Endodermal cell (in vitro differentiated cells): Measurements from ENCODE around the gene PTPRN2. TPM values are rescaled to one million over a fixed set of nuclear protein-coding genes. Genes with fewer than 3 reads are reported as not detected.

ENCODE experiments used
- DNase-seq: peaks from one replicate; pipeline ENCODE4 v3.0.0-alpha.2; 2017
- H3K27ac ChIP-seq: 2 replicates; pipeline ENCODE4 v1.5.1; 2013; ENCODE audit warnings: mild to moderate bottlenecking, low read depth, low read length, moderate library complexity
- H3K27me3 ChIP-seq: 2 replicates; pipeline ENCODE4 v1.6.1; 2013; ENCODE audit warnings: mild to moderate bottlenecking, low read length, moderate library complexity; ENCODE audit not compliant: insufficient read depth, control insufficient read depth, poor library complexity, severe bottlenecking
- H3K36me3 ChIP-seq: 2 replicates; pipeline ENCODE4 v1.7.0; 2013; ENCODE audit warnings: mild to moderate bottlenecking, low read length, moderate library complexity; ENCODE audit not compliant: control insufficient read depth, insufficient read depth
- H3K4me1 ChIP-seq: one replicate; pipeline ENCODE4 v1.7.0; 2013; ENCODE audit warnings: low read length; ENCODE audit not compliant: control insufficient read depth, insufficient read depth
- H3K4me3 ChIP-seq: 2 replicates; pipeline ENCODE4 v1.5.1; 2013; ENCODE audit warnings: mild to moderate bottlenecking, low read length, moderate library complexity
- H3K9ac ChIP-seq: 2 replicates; pipeline ENCODE4 v1.6.1; 2013; ENCODE audit warnings: mild to moderate bottlenecking, low read length, moderate library complexity; ENCODE audit not compliant: poor library complexity, severe bottlenecking; ENCODE audit errors: extremely low read depth
- H3K9me3 ChIP-seq: 2 replicates; pipeline ENCODE4 v1.6.1; 2013; ENCODE audit warnings: mild to moderate bottlenecking, low read length, moderate library complexity; ENCODE audit not compliant: control insufficient read depth
- H3K27ac Mint-ChIP-seq: 2 replicates; pipeline ENCODE4 v1.8.0; 2020; ENCODE audit warnings: mixed read lengths
- H3K27me3 Mint-ChIP-seq: 2 replicates; pipeline ENCODE4 v1.8.0; 2021; ENCODE audit warnings: mild to moderate bottlenecking, mixed read lengths; ENCODE audit not compliant: insufficient read depth
- H3K36me3 Mint-ChIP-seq: 2 replicates; pipeline ENCODE4 v1.8.0; 2020; ENCODE audit warnings: low read depth, mixed read lengths
- H3K4me1 Mint-ChIP-seq: 2 replicates; pipeline ENCODE4 v1.8.0; 2020; ENCODE audit warnings: mixed read lengths
- H3K4me3 Mint-ChIP-seq: 2 replicates; pipeline ENCODE4 v1.8.0; 2020; ENCODE audit warnings: mild to moderate bottlenecking, moderate library complexity, mixed read lengths
- H3K9me3 Mint-ChIP-seq: 2 replicates; pipeline ENCODE4 v1.8.0; 2020; ENCODE audit warnings: mild to moderate bottlenecking, mixed read lengths
- CTCF ChIP-seq: fragments of 200-600 bp; sonication (generic); conservative IDR thresholded peaks from 2 replicates; pipeline ENCODE4 v1.5.0; 2021; ENCODE audit warnings: antibody characterized with exemption, mild to moderate bottlenecking
- WGBS, 2 experiments: methylation state at CpG; one replicate each; pipeline versions ENCODE4 v1.1.5 to v1.1.7; 2013; ENCODE audit warnings: missing lambda C conversion rate in 2 of 2, mixed read lengths in 1 of 2; ENCODE audit not compliant: insufficient coverage in 1 of 2, insufficient read length in 1 of 2; 5-methylcytosine and 5-hydroxymethylcytosine counted together
- total RNA-seq, 2 donors: library from RNA; stranded (reverse); fragmentation: NEBNext Ultra II Directional in 1 of 2; extraction: Animal tissue kit (Norgen Biotek cat#: 25700) in 1 of 2; gene quantifications; 2 replicates in 1 of 2; 3 replicates in 1 of 2; pipeline ENCODE4 v1.2.1, GENCODE V29; 2021

PTPRN2 gene
- total RNA-seq, 2 donors from 2014 or later: 0.69 to 1.2 TPM

- WGBS, 2 experiments: 95 to 100% methylated on average over 3 to 6 of the region's 6 CpGs
- no peaks in the 10 kb centered on the region for H3K9me3 Mint-ChIP-seq
Observed at GRCh38 chr7:158620839-158621441, 33.3 kb upstream of the PTPRN2 start.

GRCh38 chr7:158620418-158620817 lies 32.8 kb upstream of the PTPRN2 start:
- no peaks in the 10 kb centered on the region for H3K9me3 Mint-ChIP-seq
- H3K9me3 ChIP-seq: no peaks in the 10 kb centered on the region
- no peaks in the 10 kb centered on the region for H3K4me1 ChIP-seq
- no peak overlapping the region for H3K9ac ChIP-seq
- no peaks in the 10 kb centered on the region for H3K27me3 Mint-ChIP-seq
- H3K4me3 ChIP-seq: no peak overlapping the region
- peaks cover 7% of the 10 kb centered on the region for H3K4me1 Mint-ChIP-seq
- H3K36me3 Mint-ChIP-seq: peaks cover 22% of the 10 kb centered on the region
- 89 to 92% methylated on average over 3 of the region's 5 CpGs for WGBS, 2 experiments
- TF ChIP-seq CTCF: no peak
- no peak overlapping the region for H3K4me3 Mint-ChIP-seq
- H3K36me3 ChIP-seq: peaks cover 3% of the 10 kb centered on the region
- H3K27ac ChIP-seq: no peak overlapping the region
- no peaks in the 10 kb centered on the region for H3K27me3 ChIP-seq
- H3K27ac Mint-ChIP-seq: no peak overlapping the region
- DNase-seq: no peak

More at GRCh38 chr7:158620839-158621441, 33.3 kb upstream of the PTPRN2 start:
- no peak overlapping the region for H3K27ac ChIP-seq
- H3K4me1 ChIP-seq: no peaks in the 10 kb centered on the region
- H3K9me3 ChIP-seq: no peaks in the 10 kb centered on the region
- H3K27me3 ChIP-seq: no peaks in the 10 kb centered on the region
- H3K36me3 ChIP-seq: peaks cover 3% of the 10 kb centered on the region
- no peak overlapping the region for H3K4me3 Mint-ChIP-seq
- H3K27me3 Mint-ChIP-seq: no peaks in the 10 kb centered on the region
- no peak for TF ChIP-seq CTCF
- H3K4me3 ChIP-seq: no peak overlapping the region
- peaks cover 7% of the 10 kb centered on the region for H3K4me1 Mint-ChIP-seq
- H3K9ac ChIP-seq: no peak overlapping the region
- peaks cover 27% of the 10 kb centered on the region for H3K36me3 Mint-ChIP-seq
- no peak for DNase-seq
- H3K27ac Mint-ChIP-seq: no peak overlapping the region

GRCh38 chr7:158618745-158619140 lies 31.1 kb upstream of the PTPRN2 start:
- H3K4me1 Mint-ChIP-seq: peaks cover 7% of the 10 kb centered on the region
- TF ChIP-seq CTCF: no peak
- H3K9ac ChIP-seq: no peak overlapping the region
- no peaks in the 10 kb centered on the region for H3K27me3 ChIP-seq
- no peaks in the 10 kb centered on the region for H3K9me3 ChIP-seq
- H3K4me3 Mint-ChIP-seq: no peak overlapping the region
- no peak overlapping the region for H3K4me3 ChIP-seq
- H3K9me3 Mint-ChIP-seq: no peaks in the 10 kb centered on the region
- WGBS, 2 experiments: 92 to 100% methylated on average over 3 to 4 of the region's 4 CpGs
- H3K27ac ChIP-seq: no peak overlapping the region
- H3K27me3 Mint-ChIP-seq: no peaks in the 10 kb centered on the region
- no peak for DNase-seq
- peaks cover 3% of the 10 kb centered on the region for H3K36me3 ChIP-seq
- peaks cover 15% of the 10 kb centered on the region for H3K36me3 Mint-ChIP-seq
- H3K27ac Mint-ChIP-seq: no peak overlapping the region
- H3K4me1 ChIP-seq: no peaks in the 10 kb centered on the region
